RWPE1 (cell line): ENCODE measurements around the gene VAMP1.
"Not testable (repeated sequence)": the region's sequence is repeated elsewhere in the genome, so short reads cannot be mapped to it uniquely, and the experiment has no call there.

Source experiments
- CTCF ChIA-PET: fragments of 350-600 bp; sonication (Branson Sonifier 250); formaldehyde crosslinking; extraction: SDS; loops from one replicate; lab custom pipeline; 2021; lab: Yijun Ruan, JAX
- POLR2A ChIA-PET: fragments of 400-600 bp; formaldehyde crosslinking; extraction: SDS; loops from one replicate; lab custom pipeline; 2020; ENCODE audit warnings: antibody characterized with exemption; ENCODE audit not compliant: low non-redundant PET; lab: Yijun Ruan, JAX
- DNase-seq: peaks from one replicate; pipeline ENCODE4 v3.0.0; 2012; ENCODE audit warnings: low spot score
- H3K27ac ChIP-seq: fragments of 450-650 bp; 2 replicates; pipeline ENCODE4 v1.5.1; 2017
- CTCF ChIP-seq: fragments of 450-650 bp; conservative IDR thresholded peaks from 2 replicates; pipeline ENCODE4 v1.5.1; 2017; ENCODE audit warnings: low read depth, mild to moderate bottlenecking

Gene VAMP1

DNA sequence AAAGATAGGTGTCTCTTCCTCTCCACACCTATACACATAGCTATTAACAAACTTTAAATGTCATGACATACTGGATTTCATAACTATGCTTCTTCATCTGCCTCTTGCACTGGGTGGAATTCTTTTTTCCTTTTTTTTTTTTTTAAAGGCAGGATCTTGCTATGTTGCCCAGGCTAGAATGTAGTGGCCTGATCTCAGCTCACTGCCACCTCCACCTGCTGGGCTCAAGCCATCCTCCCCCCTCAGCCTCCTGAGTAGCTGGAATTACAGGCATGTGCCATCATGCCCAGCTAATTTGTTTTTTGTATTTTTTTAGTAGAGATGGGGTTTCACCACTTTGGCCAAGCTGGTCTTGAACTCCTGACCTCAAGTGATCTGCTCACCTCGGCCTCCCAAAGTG lies 17.8 kb upstream of the VAMP1 start:
- no peak for TF ChIP-seq CTCF
- DNase-seq = no peak
- no peak overlapping the region for H3K27ac ChIP-seq
- CTCF ChIA-PET = interaction anchor here (0.6 to 0.7 kb wide), 2 partner anchors 18 to 62 kb away, joined by 3 read pairs; partner anchors contain the start of gene VAMP1
- POLR2A ChIA-PET = no interaction called here

- H3K27ac ChIP-seq = no peak overlapping the region
- ChIA-PET CTCF (no interaction called here), POLR2A (no interaction called here)
- no peak for DNase-seq
- no peak for TF ChIP-seq CTCF
These were observed 7.9 kb upstream of the VAMP1 start for GRCh38 chr12:6478416-6478815.

- DNase-seq, POLR2A ChIA-PET, CTCF ChIA-PET, H3K27ac ChIP-seq: not testable (repeated sequence)
These were observed 7.3 kb upstream of the VAMP1 start for GRCh38 chr12:6477601-6478377.

- no peak for TF ChIP-seq CTCF
- no peak for DNase-seq
- POLR2A ChIA-PET = no interaction called here
- CTCF ChIA-PET = no interaction called here
- H3K27ac ChIP-seq = no peak overlapping the region
These were observed 6.0 kb upstream of the VAMP1 start for GRCh38 chr12:6476489-6476888.

DNA sequence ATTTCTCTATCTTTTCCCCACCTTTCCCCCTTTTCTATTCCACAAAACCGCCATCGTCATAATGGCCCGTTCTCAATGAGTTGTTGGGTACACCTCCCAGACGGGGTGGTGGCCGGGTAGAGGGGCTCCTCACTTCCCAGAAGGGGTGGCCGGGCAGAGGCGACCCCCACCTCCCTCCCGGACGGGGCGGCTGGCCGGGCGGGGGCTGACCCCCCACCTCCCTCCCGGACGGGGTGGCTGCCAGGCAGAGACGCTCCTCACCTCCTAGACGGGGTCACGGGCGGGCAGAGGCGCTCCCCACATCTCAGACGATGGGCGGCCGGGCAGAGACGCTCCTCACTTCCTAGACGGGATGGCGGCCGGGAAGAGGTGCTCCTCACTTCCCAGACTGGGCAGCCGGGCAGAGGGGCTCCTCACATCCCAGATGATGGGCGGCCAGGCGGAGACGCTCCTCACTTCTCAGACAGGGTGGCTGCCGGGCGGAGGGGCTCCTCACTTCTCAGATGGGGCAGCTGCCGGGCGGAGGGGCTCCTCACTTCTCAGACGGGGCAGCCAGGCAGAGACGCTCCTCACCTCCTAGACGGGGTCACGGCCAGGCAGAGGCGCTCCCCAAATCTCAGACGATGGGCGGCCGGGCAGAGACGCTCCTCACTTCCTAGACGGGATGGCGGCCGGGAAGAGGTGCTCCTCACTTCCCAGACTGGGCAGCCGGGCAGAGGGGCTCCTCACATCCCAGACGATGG lies 4.9 kb upstream of the VAMP1 start:
- CTCF ChIA-PET, DNase-seq, POLR2A ChIA-PET, H3K27ac ChIP-seq: not testable (repeated sequence)

DNA sequence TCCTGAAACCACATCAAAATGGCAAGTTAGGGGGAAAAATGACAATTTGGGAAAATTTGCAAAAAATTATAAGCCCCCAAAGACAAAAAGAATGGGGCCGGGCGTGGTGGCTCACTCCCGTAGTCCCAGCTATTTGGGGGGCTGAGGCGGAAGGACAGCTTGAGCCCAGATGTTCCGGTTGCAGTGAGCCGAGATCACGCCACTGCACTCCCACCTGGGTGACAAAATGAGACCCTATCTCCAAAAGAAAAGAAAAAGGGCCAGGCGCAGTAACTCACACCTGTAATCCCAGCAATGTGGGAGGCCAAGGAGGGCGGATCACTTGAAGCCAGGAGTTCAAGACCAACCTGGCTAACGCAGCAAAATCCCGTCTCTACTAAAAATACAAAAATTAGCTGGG lies 2.0 kb upstream of the VAMP1 start:
- DNase-seq = no peak
- no peak overlapping the region for H3K27ac ChIP-seq
- ChIA-PET CTCF (interaction anchor here (0.6 kb wide), 1 partner anchor 14 kb away, joined by 3 read pairs; no protein-coding TSS in a partner anchor), POLR2A (no interaction called here)
- no peak for TF ChIP-seq CTCF

DNA sequence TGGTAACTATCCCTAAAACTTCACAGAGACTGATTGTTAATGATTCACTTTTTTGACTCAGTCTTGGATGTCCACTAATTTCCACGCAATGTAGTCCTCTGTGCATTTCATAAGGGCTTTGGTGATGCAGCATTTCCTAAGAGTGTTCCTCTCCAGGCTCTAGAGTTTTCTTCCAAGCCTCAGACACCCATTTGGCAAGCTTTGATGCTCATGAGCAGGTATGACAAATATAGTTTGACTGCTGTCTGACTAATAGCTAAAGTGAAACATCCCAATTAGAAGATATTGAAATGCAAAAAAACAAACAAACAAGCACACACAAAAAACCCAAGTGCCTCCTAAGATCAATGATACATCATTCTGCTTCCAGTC lies 1.5 kb upstream of the VAMP1 start:
- ChIA-PET CTCF (interaction anchor here (0.6 kb wide), 1 partner anchor 15 kb away, joined by 3 read pairs; no protein-coding TSS in a partner anchor), POLR2A (no interaction called here)
- no peak for DNase-seq
- no peak overlapping the region for H3K27ac ChIP-seq
- TF ChIP-seq CTCF = no peak
